ENCODE measurements around the gene ZNF439. TPM values are rescaled to one million over a fixed set of nuclear protein-coding genes. Genes with fewer than 3 reads are reported as not detected.

Gene ZNF439
- total and polyA plus RNA-seq, 2 of the 8 experiments (the other 6 are each of a cell fraction or from before 2014, with no cell fraction given), result 0.09 TPM; not detected in 1

DNA sequence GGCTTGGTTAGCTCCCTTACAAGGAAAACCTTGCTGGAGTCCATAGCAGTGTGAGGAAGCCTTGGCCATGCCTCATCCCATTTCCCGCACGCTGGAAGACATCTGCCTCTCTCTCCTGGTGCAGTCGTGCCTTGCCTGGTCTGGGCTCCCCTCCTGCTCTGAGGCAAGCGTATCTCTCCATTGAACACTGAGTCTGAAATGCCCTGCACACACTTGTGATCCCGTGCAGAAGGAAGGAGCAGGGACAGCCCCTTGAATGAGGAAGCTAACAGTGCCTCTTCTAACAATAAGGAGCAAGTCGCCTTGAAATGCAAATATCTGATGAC lies 34.9 kb upstream of the ZNF439 start:
- H3K9ac ChIP-seq (replicated peaks in 1 of 4; ENCODE audit: extremely low read depth in 1 of 4, low read depth in 3 of 4, low read length in 3 of 4), result peak overlapping the region in 1 of 4 experiments; percentile 35; a peak in 2 of 7 replicates
- no peak overlapping the region for H4K91ac ChIP-seq (replicated peaks; ENCODE audit: insufficient read length, low read length)
- H3K27me3 ChIP-seq (replicated peaks in 1 of 4; ENCODE audit: control insufficient read depth in 3 of 4, extremely low read depth in 1 of 4, insufficient read depth in 3 of 4, low read length in 3 of 4), result peaks cover 0 to 17% (median 5%) of the 10 kb centered on the region in 4 experiments; a peak in 5 of 7 replicates
- no peak overlapping the region for H3K4ac ChIP-seq (replicated peaks; ENCODE audit: insufficient read length, low read depth, low read length)
- no peak overlapping the region; the same call in 1 of the 2 replicates for H4K8ac ChIP-seq (ENCODE audit: extremely low read depth, insufficient read depth, low read length)
- H2BK20ac ChIP-seq (ENCODE audit: low read length), result no peak overlapping the region
- no peak overlapping the region for H4K5ac ChIP-seq (ENCODE audit: insufficient read length, low read depth, low read length)
- ChIA-PET CTCF (ENCODE audit: partially characterized antibody) (interaction anchor here (0.6 to 6.3 kb wide), 8 partner anchors 14 to 114 kb away, joined by 3 to 59 read pairs (median 6); partner anchors contain the start of genes ZNF491 and ZNF700), POLR2A (ENCODE audit: partially characterized antibody) (interaction anchor here (1.4 kb wide), 1 partner anchor 139 kb away, joined by 3 read pairs; no protein-coding TSS in a partner anchor)
- peak overlapping the region; percentile 73; the same call in 1 of the 2 replicates for H2AFZ ChIP-seq (ENCODE audit: low read length)
- H3K79me2 ChIP-seq (ENCODE audit: control insufficient read depth in 1 of 2, insufficient read depth in 2 of 2, low read length in 2 of 2), result no peaks in the 10 kb centered on the region
- H3K23ac ChIP-seq (ENCODE audit: insufficient read length), result no peak overlapping the region
- no peak overlapping the region for H3K14ac ChIP-seq (ENCODE audit: insufficient read length)
- H3K4me2 ChIP-seq (ENCODE audit: insufficient read depth in 1 of 2, low read depth in 2 of 2, low read length in 2 of 2), result peak overlapping the region; percentile 68 to 77
- H3K36me3 ChIP-seq (ENCODE audit: control insufficient read depth in 2 of 4, insufficient read depth in 4 of 4, low read length in 3 of 4), result no peaks in the 10 kb centered on the region
- FAIRE-seq, result no peak
- TF ChIP-seq ASH2L (IDR thresholded peaks at IDR 0.05; ENCODE audit: low read length) (peak; percentile 7), E2F6 (IDR thresholded peaks at IDR 0.05) (no peak)
- no peak overlapping the region for H3K18ac ChIP-seq (ENCODE audit: extremely low read depth, low read length)
- WGBS, 2 experiments (ENCODE audit: extremely low coverage in 1 of 2, insufficient coverage in 1 of 2, insufficient read length in 1 of 2, insufficient replicate concordance in 2 of 2, low coverage in 1 of 2, low lambda C conversion rate in 2 of 2, missing lambda C conversion rate in 1 of 2), result 39% methylated on average over 6 of the region's 6 CpGs; no CpG with 5 or more reads in 1 of the 2 experiments
- H2BK12ac ChIP-seq (ENCODE audit: low read depth, low read length), result no peak overlapping the region
- no peak overlapping the region for H2BK5ac ChIP-seq (ENCODE audit: low read depth, low read length)
- peaks cover 2% of the 10 kb centered on the region; the same call in 1 of the 2 replicates for H3K23me2 ChIP-seq (ENCODE audit: low read depth, low read length)
- no peak overlapping the region for H3K56ac ChIP-seq (replicated peaks; ENCODE audit: insufficient read length, low read depth, low read length)
- no peaks in the 10 kb centered on the region for H4K20me1 ChIP-seq (replicated peaks in 1 of 2; ENCODE audit: control insufficient read depth in 1 of 2, insufficient read depth in 2 of 2, low read length in 2 of 2)
- H3K4me3 ChIP-seq (ENCODE audit: extremely low read depth in 1 of 4, insufficient read depth in 2 of 4, low read depth in 3 of 4, low read length in 4 of 4), result peak overlapping the region; percentile 1 to 74 (median 26); a peak in 6 of 8 replicates
- H2AK5ac ChIP-seq (ENCODE audit: low read depth, low read length), result no peak overlapping the region
- no peak overlapping the region for H3K27ac ChIP-seq (ENCODE audit: low read depth, low read length)
- H3K79me1 ChIP-seq (ENCODE audit: low read depth, low read length), result no peaks in the 10 kb centered on the region
- no peak overlapping the region for H2BK120ac ChIP-seq (replicated peaks; ENCODE audit: low read depth, low read length)
- no peak for DNase-seq (ENCODE audit: low read depth in 1 of 2, low spot score in 2 of 2)
- H2BK15ac ChIP-seq (ENCODE audit: low read length), result no peak overlapping the region
- peaks cover 4 to 5% of the 10 kb centered on the region in 2 experiments; a peak in 2 of 4 replicates for H3K9me3 ChIP-seq (ENCODE audit: insufficient read depth in 2 of 2, low read depth in 1 of 2, low read length in 1 of 2)
- H3K4me1 ChIP-seq (replicated peaks in 1 of 4; ENCODE audit: control insufficient read depth in 3 of 4, insufficient read depth in 4 of 4, low read length in 3 of 4), result peaks cover 0 to 5% (median 2%) of the 10 kb centered on the region in 4 experiments; a peak in 3 of 7 replicates

Data from H1 (cell line).